ENCODE measurements around the gene VSIR. TPM values are rescaled to one million over a fixed set of nuclear protein-coding genes. Genes with fewer than 3 reads are reported as not detected.

VSIR gene
- polyA plus RNA-seq, 1 experiment, result 169 TPM

DNA sequence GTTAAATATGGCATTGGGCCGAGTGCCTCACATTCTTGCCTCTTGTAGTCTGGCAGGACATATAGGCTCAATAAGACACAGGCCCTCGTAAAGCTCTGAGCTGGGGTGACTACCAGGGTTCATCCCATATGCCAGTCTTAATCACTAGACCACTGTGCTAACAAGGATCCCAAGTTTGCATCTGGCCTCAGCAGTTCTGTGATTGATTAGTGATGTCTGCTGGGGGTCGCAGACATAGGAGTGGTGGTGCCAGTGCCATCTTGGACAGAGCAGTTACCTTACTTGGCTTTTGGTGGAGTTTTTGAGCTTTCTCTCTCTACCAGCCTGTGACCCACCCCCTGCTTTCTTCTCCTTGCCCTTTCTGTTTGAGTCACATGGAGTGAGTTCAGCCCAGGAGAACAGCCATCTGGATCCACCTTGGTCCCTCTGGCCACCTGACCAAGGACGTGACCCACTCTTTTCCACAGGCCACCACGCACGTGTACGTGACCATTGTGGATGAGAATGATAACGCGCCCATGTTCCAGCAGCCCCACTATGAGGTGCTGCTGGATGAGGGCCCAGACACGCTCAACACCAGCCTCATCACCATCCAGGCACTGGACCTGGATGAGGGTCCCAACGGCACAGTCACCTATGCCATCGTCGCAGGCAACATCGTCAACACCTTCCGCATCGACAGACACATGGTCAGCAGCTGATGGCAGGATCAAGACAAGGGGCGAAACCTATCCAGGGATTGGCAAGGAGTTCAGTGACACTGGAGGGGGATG, 4.1 kb upstream of the VSIR start:
- CTCF ChIA-PET, result interaction anchor here (0.9 to 6.3 kb wide), 4 partner anchors 8 to 569 kb away, joined by 3 to 41 read pairs (median 4); no protein-coding TSS in a partner anchor

DNA sequence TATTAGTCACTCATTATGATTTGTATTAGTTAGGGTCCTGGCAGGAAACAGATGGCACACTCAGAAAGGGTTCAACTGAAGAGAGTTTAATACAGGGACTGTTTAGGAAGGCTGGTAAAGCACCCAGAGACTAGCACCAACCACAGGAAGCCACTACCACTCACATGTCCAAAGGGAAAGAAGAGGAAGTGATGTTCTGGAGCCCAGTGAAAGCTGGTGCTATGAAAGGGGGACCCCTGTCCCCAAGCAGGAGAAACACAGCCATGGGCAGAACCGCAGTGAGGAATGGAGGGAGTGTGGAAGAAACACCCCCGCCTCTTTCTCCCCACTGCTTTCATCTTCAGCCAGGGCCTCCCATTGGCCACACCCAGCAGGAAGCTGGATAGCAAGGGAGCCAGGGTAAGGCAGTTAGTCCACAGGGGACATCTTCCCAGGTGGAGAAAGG, 3.2 kb upstream of the VSIR start:
- Histone ChIP-seq H3K27me3 (ENCODE audit: control insufficient read depth, insufficient read depth, low read length) (0 out of 2 replicates have a peak, but pooled peaks cover 2% of the 10 kb centered on the region), H3K36me3 (ENCODE audit: control insufficient read depth, insufficient read depth, low read length) (no peaks in the 10 kb centered on the region), H3K4me3 (ENCODE audit: low read depth, low read length) (no peak overlapping the region)
- TF ChIP-seq, protein P1, sequence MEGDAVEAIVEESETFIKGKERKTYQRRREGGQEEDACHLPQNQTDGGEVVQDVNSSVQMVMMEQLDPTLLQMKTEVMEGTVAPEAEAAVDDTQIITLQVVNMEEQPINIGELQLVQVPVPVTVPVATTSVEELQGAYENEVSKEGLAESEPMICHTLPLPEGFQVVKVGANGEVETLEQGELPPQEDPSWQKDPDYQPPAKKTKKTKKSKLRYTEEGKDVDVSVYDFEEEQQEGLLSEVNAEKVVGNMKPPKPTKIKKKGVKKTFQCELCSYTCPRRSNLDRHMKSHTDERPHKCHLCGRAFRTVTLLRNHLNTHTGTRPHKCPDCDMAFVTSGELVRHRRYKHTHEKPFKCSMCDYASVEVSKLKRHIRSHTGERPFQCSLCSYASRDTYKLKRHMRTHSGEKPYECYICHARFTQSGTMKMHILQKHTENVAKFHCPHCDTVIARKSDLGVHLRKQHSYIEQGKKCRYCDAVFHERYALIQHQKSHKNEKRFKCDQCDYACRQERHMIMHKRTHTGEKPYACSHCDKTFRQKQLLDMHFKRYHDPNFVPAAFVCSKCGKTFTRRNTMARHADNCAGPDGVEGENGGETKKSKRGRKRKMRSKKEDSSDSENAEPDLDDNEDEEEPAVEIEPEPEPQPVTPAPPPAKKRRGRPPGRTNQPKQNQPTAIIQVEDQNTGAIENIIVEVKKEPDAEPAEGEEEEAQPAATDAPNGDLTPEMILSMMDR (IDR thresholded peaks at IDR 0.05; ENCODE audit: insufficient read depth, low read depth, low read length), result no peak
- DNase-seq (ENCODE audit: low read depth), result no peak
- CTCF ChIA-PET, result interaction anchor here (0.6 to 6.3 kb wide), 4 partner anchors 9 to 80 kb away, joined by 3 to 41 read pairs (median 5); no protein-coding TSS in a partner anchor
- POLR2A ChIA-PET, result no interaction called here

More for the DNA sequence above, 4.1 kb upstream of the VSIR start:
- Histone ChIP-seq H3K4me3 (ENCODE audit: low read depth, low read length) (no peak overlapping the region), H3K36me3 (ENCODE audit: control insufficient read depth, insufficient read depth, low read length) (no peaks in the 10 kb centered on the region), H3K27me3 (ENCODE audit: control insufficient read depth, insufficient read depth, low read length) (0 out of 2 replicates have a peak, but pooled peaks cover 7% of the 10 kb centered on the region)
- POLR2A ChIA-PET, result no interaction called here
- no peak for DNase-seq (ENCODE audit: low read depth)
- TF ChIP-seq, protein P1 (IDR thresholded peaks at IDR 0.05; ENCODE audit: insufficient read depth, low read depth, low read length), result no peak

DNA sequence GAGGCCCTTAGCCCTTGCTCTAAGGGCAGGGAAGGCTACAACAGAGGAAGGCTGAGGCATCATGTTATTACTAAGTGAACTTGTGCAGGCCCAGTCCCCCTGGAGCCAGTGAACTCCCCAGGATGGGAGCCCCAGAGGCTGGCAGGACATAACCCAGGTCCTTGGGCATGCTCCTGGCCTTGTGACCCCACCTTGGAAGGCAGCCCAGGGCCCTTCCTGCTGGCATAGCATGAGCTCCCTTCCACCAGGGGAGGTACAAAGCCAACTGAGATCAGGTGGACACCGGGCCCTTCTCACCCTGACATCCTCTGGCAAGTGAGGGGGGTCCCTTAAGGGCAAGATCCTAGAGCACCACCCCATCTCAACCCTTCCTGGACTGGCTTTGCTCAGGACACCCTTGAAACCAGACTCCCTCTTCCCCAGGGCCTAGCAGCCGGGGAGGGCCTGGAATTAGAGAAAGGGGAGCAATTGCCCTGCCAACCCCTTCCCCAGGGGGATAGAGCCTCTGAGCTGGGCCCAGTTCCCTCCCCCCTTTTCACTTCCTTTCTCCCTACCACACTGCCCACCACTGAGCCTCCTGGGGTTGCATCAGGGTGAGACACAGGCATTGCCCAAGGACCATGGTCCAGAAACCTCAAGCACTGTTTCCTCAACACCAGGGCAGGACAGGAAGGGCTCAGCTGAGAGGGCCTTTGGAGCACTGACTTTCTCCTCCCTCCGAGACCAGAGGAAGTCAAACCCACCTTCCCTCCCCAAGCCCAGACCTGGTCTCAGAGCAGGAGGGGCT, 1.8 kb upstream of the VSIR start:
- ChIA-PET CTCF (interaction anchor here (1.0 to 6.3 kb wide), 8 partner anchors 38 to 461 kb away, joined by 3 to 50 read pairs (median 7); no protein-coding TSS in a partner anchor), POLR2A (no interaction called here)
- no peak for DNase-seq (ENCODE audit: low read depth)
- TF ChIP-seq, protein P1 (IDR thresholded peaks at IDR 0.05; ENCODE audit: insufficient read depth, low read depth, low read length), result no peak
- Histone ChIP-seq H3K36me3 (ENCODE audit: control insufficient read depth, insufficient read depth, low read length) (no peaks in the 10 kb centered on the region), H3K4me3 (ENCODE audit: low read depth, low read length) (no peak overlapping the region), H3K27me3 (ENCODE audit: control insufficient read depth, insufficient read depth, low read length) (no peaks in the 10 kb centered on the region)

DNA sequence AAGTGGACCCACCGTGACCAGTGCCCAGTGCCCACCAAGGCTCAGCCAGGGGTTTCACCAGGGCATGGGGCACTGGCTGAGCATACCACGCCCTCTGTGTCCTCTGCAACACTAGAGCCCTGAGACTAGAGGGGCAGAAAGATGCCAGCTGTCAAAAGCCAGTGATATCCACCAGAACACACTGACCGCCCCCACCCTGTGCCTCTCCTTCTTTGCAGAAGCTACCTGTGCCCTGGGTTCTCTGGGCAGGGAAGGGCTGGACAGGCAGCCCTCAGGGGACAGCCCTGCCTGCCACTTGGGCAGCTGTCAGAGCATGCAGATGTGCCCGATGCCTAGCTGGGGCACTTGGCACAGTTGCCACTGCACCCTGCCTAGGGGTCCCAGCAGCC, 494 bp downstream of the VSIR start:
- POLR2A ChIA-PET, result interaction anchor here (0.6 kb wide), 1 partner anchor 14 kb away, joined by 4 read pairs; no protein-coding TSS in a partner anchor
- TF ChIP-seq, protein P1 (IDR thresholded peaks at IDR 0.05; ENCODE audit: insufficient read depth, low read depth, low read length), result no peak
- peak overlapping the region; percentile 85 for H3K4me3 ChIP-seq (ENCODE audit: low read depth, low read length)
- CTCF ChIA-PET, result interaction anchor here (0.7 to 6.3 kb wide), 37 partner anchors 9 to 453 kb away, joined by 3 to 50 read pairs (median 5); no protein-coding TSS in a partner anchor
- no peaks in the 10 kb centered on the region for H3K27me3 ChIP-seq (ENCODE audit: control insufficient read depth, insufficient read depth, low read length)
- peaks cover 1% of the 10 kb centered on the region; the same call in 1 of the 2 replicates for H3K36me3 ChIP-seq (ENCODE audit: control insufficient read depth, insufficient read depth, low read length)
- no peak for DNase-seq (ENCODE audit: low read depth)
